ENCODE results near the gene PKD2L1.

Gene PKD2L1

DNA sequence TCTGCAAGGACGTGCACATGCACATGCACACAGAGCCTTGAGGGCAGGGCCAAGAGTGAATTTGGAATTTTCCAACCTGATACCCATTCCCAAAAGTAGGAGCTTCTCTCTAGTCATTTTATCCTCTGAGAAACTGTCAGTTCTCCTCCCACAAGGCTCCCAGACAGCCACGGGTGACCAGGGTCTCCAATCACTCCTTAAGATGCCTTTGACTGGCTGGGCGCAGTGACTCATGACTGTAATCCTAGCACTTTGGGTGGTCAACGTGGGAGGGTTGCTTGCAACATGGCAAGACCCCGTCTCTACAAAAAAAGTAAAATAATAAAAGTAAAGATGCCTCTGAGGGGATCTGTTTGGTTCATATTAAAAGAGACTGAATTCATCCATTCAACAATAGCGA, 30.2 kb upstream of the PKD2L1 start:
- H3K4me3 ChIP-seq (ENCODE audit: control insufficient read depth, low read depth, low read length): no peak overlapping the region
- no peak for DNase-seq (ENCODE audit: low read depth)
- TF ChIP-seq CTCF (conservative IDR thresholded peaks at IDR 0.05; ENCODE audit: control insufficient read depth, insufficient read depth, low read depth, low read length): no peak

DNA sequence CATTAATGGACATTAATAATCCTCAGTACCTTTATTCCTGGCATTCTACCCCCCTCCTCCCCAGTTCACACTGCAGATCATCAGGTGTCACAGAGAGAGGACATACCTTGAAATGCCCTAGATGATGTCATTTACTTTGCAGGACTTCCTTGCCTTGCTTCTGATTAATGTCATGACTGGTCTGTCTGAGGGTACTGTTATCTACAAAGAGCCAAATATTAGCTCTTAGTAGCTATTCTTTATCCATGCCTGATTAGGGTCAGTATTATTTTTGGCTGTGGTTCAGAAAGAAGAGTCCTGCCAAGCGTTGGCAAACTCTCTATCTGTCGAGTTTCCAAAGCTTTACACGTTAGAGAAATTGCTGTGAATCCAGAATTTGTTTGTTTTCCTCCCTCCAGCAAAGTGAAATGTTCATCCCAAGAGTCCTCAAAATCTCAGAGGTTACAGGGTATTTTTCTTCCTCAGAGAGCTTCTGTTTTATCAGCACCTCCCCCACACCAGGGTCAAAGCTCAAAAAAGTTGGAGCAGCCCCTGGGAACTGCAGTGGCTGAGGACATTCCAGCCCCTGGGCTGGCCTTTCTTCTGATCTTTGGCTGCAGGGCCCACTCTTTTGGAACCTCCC, 29.6 kb upstream of the PKD2L1 start:
- DNase-seq (ENCODE audit: low read depth): no peak
- no peak for TF ChIP-seq CTCF (conservative IDR thresholded peaks at IDR 0.05; ENCODE audit: control insufficient read depth, insufficient read depth, low read depth, low read length)
- no peak overlapping the region for H3K4me3 ChIP-seq (ENCODE audit: control insufficient read depth, low read depth, low read length)

DNA sequence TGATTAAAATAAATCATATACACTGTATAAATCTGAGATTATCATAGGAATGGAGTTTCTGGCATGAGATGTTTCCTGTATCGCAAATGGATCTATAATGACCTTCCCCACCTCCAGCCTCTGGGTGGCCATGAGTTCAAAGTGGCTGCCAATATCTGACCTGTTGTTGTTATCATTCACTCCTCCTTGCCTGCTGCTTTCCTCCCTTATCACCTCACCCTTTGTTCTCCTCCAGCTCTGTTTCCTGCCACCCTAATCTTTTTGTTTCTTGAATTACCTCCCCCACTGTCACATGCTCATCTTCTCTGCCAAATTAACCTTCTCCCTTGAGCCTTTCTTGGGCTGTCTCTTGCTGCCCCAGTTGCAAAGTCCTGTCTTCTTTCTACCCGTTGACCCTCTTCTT, 29.0 kb upstream of the PKD2L1 start:
- TF ChIP-seq CTCF (conservative IDR thresholded peaks at IDR 0.05; ENCODE audit: control insufficient read depth, insufficient read depth, low read depth, low read length): no peak
- H3K4me3 ChIP-seq (ENCODE audit: control insufficient read depth, low read depth, low read length): no peak overlapping the region
- DNase-seq (ENCODE audit: low read depth): no peak

GRCh38 chr10:100357059-100357858, 27.2 kb upstream of the PKD2L1 start:
- H3K4me3 ChIP-seq (ENCODE audit: control insufficient read depth, low read depth, low read length): no peak overlapping the region
- no peak for DNase-seq (ENCODE audit: low read depth)
- no peak for TF ChIP-seq CTCF (conservative IDR thresholded peaks at IDR 0.05; ENCODE audit: control insufficient read depth, insufficient read depth, low read depth, low read length)

DNA sequence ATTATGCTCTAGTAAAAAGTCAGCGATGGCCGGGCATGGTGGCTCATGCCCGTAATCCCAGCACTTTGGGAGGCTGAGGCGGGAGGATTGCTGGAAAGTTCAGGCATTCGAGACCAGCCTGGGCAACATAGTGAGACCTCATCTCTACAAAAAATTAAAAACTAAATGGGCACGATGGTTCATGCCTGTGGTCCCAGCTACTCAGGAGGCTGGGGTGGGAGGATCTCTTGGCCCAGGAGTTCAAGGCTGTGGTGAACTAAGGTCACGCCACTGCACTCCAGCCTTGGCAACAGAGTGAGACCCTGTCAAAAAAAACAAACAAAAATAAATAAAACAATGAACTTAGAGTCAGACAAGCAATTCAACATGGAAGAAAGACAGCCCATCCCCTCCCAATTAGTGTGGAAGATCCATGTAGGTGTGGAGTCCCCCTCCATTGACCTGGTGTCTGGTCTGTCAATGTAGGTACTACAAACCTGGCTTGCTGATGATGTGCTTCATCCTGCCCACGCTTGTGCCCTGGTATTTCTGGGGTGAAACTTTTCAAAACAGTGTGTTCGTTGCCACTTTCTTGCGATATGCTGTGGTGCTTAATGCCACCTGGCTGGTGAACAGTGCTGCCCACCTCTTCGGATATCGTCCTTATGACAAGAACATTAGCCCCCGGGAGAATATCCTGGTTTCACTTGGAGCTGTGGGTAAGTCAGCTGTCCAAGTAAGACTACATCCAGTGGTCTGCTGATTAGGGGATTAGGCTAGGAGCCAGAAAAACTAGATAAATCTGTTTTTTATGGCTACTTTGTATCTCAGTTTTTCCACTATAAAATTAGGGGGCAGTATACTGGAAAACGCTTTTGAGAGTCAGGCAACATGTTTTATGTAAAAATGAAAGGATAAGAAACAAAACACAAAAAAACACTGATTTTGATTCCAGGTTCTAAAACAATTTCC, 26.3 kb upstream of the PKD2L1 start:
- no peak for TF ChIP-seq CTCF (conservative IDR thresholded peaks at IDR 0.05; ENCODE audit: control insufficient read depth, insufficient read depth, low read depth, low read length)
- no peak for DNase-seq (ENCODE audit: low read depth)
- H3K4me3 ChIP-seq (ENCODE audit: control insufficient read depth, low read depth, low read length): no peak overlapping the region

DNA sequence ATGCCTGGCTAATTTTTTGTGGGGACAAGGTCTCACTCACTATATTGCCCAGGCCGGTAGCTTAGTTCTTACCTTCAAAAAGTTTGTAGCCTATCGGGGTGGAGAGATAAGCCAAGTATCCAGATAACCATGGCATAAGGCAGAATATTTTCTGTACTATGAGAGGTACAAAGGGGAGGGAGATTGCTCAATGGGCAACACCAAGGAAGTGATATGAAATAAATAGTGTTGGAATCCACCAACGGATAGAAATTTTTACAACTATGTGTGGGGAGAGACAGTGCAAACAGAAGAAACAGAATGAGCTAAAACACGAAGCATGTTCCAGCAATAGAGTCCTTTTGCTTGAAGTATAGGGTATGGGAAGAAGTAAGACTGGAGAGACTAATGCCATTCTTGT, 25.1 kb upstream of the PKD2L1 start:
- DNase-seq (ENCODE audit: low read depth): no peak
- no peak for TF ChIP-seq CTCF (conservative IDR thresholded peaks at IDR 0.05; ENCODE audit: control insufficient read depth, insufficient read depth, low read depth, low read length)
- H3K4me3 ChIP-seq (ENCODE audit: control insufficient read depth, low read depth, low read length): no peak overlapping the region
